MM.1S (cell line): Measurements from ENCODE around the gene CDC45.

Experiments used
- EZH2 ChIP-seq: fragments of 300-600 bp; sonication (generic); optimal IDR thresholded peaks from 2 replicates; pipeline ENCODE3; 2017; ENCODE audit warnings: low read depth, mild to moderate bottlenecking, antibody characterized with exemption, low read length, mixed read lengths
- TF ChIP-seq, protein P1 (sequence below): fragments of 300-600 bp; sonication (generic); IDR thresholded peaks from 2 replicates; pipeline ENCODE4 v1.5.1; 2016; ENCODE audit warnings: antibody characterized with exemption, low read length, mixed read lengths

DNA sequence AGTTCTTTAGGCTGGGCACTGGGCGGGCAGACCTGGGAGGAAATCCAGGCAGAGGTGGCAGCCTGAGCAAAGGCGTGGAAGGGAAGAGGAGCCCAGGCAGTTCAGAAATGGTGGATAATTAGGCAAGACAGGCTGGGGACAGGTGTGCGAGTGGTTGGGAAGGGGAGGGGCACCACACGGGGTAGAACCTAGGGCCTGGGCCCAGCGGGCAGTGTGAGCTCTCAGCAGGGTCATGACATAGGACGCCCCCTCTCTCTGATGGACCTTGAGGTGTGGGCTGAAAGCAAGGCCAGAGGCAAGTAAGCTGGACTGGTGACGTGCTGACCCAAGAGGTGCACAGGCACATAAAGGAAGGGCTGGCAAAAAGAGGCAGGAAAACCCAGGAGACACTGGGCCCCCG is 7.5 kb upstream of the CDC45 start:
- TF ChIP-seq, protein P1, sequence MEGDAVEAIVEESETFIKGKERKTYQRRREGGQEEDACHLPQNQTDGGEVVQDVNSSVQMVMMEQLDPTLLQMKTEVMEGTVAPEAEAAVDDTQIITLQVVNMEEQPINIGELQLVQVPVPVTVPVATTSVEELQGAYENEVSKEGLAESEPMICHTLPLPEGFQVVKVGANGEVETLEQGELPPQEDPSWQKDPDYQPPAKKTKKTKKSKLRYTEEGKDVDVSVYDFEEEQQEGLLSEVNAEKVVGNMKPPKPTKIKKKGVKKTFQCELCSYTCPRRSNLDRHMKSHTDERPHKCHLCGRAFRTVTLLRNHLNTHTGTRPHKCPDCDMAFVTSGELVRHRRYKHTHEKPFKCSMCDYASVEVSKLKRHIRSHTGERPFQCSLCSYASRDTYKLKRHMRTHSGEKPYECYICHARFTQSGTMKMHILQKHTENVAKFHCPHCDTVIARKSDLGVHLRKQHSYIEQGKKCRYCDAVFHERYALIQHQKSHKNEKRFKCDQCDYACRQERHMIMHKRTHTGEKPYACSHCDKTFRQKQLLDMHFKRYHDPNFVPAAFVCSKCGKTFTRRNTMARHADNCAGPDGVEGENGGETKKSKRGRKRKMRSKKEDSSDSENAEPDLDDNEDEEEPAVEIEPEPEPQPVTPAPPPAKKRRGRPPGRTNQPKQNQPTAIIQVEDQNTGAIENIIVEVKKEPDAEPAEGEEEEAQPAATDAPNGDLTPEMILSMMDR: no peak
- no peak for TF ChIP-seq EZH2
